HG03139 (cell line): Measurements from ENCODE around the gene ARHGDIB.

Experiments
- ATAC-seq: cut with Tn5 transposase; IDR thresholded peaks from one replicate; pipeline ENCODE4 v1.9.1; 2021; ENCODE audit not compliant: unreplicated experiment

Gene ARHGDIB

GRCh38 chr12:14961466-14962152, at the start of gene ARHGDIB:
Gene ARHGDIB, minus strand, starts transcription at chr12:14961601. Its CDS starts 10,889 bp downstream, at chr12:14950712.
- ATAC-seq = peak; percentile 56

GRCh38 chr12:15011162-15011561, 49.8 kb upstream of the ARHGDIB start:
- ATAC-seq = peak; percentile 61

GRCh38 chr12:15007551-15007950, 46.1 kb upstream of the ARHGDIB start:
- no peak for ATAC-seq

GRCh38 chr12:15005064-15005463, 43.7 kb upstream of the ARHGDIB start:
- no peak for ATAC-seq

- ATAC-seq = no peak
These were observed 43.0 kb upstream of the ARHGDIB start for GRCh38 chr12:15004421-15004820.

- ATAC-seq = no peak
These were observed 40.5 kb upstream of the ARHGDIB start for GRCh38 chr12:15001733-15002382.

GRCh38 chr12:15000575-15000974, 39.2 kb upstream of the ARHGDIB start:
- no peak for ATAC-seq

GRCh38 chr12:14999695-15000365, 38.4 kb upstream of the ARHGDIB start:
- ATAC-seq = no peak

- no peak for ATAC-seq
These were observed 37.8 kb upstream of the ARHGDIB start for GRCh38 chr12:14999021-14999694.

- ATAC-seq = no peak
These were observed 36.6 kb upstream of the ARHGDIB start for GRCh38 chr12:14997998-14998397.

GRCh38 chr12:14995583-14996425, 34.4 kb upstream of the ARHGDIB start:
- no peak for ATAC-seq

- no peak for ATAC-seq
These were observed 33.2 kb upstream of the ARHGDIB start for GRCh38 chr12:14994610-14995009.

- ATAC-seq = no peak
These were observed 32.3 kb upstream of the ARHGDIB start for GRCh38 chr12:14993537-14994266.

- no peak for ATAC-seq
These were observed 31.7 kb upstream of the ARHGDIB start for GRCh38 chr12:14993117-14993516.

- no peak for ATAC-seq
These were observed 31.3 kb upstream of the ARHGDIB start for GRCh38 chr12:14992673-14993072.

- no peak for ATAC-seq
These were observed 29.7 kb upstream of the ARHGDIB start for GRCh38 chr12:14991069-14991468.

- ATAC-seq = no peak
These were observed 28.4 kb upstream of the ARHGDIB start for GRCh38 chr12:14989790-14990189.

- no peak for ATAC-seq
These were observed 26.6 kb upstream of the ARHGDIB start for GRCh38 chr12:14988035-14988434.

GRCh38 chr12:14986449-14986848, 25.0 kb upstream of the ARHGDIB start:
- no peak for ATAC-seq

GRCh38 chr12:14984766-14985285, 23.4 kb upstream of the ARHGDIB start:
- no peak for ATAC-seq
